Measurements from ENCODE around the gene FALEC.
"Not testable (repeated sequence)": the region's sequence is repeated elsewhere in the genome, so short reads cannot be mapped to it uniquely, and the experiment has no call there.

The FALEC gene

DNA sequence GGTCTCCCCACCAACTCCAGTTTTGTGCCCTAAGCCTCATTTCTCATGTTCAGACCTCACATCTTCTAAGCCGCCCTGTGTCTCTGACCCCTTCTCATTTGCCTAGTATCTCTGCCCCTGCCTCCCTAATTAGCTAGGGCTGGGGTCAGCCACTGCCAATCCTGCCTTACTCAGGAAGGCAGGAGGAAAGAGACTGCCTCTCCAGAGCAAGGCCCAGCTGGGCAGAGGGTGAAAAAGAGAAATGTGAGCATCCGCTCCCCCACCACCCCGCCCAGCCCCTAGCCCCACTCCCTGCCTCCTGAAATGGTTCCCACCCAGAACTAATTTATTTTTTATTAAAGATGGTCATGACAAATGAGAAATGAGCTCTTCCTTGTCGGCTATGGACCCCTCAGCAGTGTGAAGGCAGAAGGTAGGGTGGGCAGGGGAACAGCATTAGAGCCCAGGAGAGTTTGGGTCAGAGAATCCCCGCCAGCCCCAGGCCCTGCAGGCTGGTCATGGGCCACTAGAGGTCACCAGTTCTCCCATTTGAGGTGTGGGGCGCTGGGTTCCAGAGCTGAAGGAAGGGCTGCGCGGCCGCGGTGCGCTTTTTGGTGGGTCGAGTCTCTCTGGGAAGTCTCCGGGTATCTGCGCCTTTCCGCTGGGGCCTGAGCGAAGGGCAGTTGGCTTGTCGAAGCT lies 45.2 kb downstream of the FALEC start:
- DNase-seq: peak; percentile 87

DNA sequence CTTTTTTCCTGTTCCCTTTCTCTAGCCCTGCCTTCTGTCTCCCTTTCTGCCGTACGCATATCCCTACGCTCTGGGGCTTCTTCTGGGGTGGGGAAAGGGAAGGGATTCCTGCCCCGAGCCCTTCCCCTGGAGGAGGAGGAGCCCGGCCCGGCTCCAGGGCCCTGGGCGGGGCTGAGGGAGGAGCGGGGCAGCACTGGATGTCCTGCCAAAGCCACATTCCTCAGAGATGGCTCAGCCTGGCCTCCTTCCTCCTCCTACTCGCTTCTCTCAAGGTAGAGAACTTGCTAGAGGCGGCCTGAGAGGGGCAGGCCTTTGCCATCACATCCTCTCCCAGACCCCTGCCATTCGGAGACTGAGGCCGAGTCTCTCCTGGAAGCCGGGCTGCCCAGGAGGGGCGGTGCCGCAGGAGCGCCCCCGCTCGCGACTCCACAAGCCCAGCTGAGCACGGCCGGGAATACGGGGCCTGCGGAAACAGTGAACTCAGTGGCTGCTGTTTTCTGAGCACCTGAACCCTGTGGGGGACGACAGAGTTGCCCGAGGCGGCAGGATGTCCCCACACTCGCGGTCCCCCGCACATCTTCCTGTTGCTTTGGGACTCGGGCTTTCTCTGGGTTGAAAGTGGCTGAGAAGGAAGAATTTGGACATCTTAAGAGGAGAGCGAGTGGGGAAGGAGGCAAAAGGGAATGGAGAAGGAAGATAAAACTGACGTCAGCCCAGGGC lies 45.9 kb downstream of the FALEC start:
- peak; percentile 91 for DNase-seq

DNA sequence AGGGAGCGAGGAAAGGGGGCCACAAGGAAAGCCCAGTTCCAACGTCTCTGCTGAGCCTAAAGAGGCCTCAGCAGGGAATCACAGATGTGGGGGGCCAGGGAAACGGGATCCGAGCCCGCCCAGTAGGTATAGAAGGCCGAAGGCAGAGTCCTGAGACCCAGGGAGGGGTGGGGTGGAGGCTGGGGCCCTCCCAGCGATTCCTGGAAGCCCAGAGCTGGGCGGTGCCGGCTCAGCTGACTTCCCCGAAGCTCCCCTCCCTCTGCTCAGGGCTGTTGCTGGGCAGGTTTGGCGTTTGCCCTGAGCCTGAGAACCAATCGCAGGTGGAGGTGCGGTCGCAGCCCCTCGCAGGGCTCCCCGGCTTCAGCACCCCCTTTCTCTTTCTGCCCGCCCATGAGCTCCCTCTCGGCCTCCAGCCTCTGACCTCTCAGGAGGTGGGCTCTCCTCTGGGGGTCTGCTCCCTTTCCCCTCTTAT lies 46.5 kb downstream of the FALEC start:
- peak; percentile 65 for DNase-seq

DNA sequence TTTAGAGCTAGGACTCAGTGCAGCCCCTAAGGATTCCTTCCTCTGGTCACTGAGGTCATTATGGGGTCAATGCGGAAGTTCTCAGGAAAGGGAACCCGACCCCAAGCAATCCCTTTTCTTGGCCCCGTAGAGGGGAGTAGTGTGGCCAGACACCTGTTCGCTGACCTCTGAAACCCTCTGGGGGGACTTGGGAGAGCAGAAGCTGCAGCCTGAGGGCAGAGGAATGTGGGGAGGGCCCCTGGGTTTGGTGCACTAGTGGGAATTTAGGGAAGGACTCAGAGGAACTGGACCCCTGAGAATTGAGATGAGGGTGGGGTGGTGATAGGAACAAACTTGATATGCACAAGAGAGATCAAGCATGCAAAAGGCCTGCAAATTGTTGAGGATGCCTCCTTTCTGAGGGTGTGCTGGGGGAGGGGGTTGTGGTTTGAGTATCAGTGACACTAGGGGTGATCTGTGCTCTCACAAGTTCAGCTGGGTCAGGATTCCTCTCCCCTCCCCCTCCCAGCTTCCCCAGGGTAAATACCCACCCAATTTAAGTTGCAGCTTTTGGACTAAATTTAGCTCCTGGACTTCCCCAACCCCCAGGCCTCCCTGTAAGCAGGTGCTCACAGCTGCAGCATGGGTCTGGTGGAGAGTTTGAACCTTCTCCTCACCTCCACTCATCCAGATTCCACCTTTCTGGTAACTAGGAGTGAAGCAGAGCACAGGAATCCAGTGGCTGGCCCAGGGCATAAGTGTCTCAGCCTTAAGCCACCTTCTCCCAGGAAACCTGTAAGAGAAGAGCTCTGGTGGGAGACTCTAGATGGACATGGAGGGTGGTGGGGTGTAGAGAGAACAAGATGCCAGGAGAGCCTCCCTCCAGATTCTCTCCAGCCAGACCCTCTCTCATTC lies 47.1 kb downstream of the FALEC start:
- DNase-seq: no peak

DNA sequence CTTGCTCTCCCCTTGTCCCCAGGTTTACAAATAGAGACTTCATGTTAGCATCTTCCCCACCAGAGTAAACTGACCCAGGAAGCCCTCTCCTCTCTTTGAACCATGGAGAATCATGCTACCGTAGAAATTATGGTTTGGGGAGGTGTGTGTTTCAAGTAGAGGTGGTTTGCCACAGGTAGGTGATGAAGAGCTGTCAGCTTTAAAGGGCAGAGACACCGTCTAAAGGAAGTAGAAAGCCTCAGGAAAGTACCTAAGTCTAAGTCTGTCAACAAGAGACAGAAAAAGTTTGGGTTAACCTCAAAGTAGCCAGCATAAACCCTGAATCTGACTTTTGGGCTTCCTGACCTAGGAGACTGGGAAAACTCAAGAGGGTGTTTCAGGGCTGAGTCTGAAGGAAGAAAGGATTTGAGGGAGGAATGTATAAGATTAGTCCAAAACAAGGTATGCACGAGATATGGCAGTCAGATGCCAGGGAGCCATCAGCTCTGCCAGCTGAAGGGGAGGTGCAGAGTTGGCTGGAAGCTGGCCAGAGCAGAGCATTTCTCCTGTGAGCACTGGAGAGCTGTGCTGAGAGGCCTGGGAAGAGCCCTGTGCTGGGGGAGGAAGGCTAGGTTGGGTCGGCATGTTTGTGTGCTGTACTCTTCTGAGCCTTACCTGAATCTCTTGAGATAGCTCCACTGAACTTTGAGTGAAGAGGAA lies 47.9 kb downstream of the FALEC start:
- peak; percentile 47 for DNase-seq

DNA sequence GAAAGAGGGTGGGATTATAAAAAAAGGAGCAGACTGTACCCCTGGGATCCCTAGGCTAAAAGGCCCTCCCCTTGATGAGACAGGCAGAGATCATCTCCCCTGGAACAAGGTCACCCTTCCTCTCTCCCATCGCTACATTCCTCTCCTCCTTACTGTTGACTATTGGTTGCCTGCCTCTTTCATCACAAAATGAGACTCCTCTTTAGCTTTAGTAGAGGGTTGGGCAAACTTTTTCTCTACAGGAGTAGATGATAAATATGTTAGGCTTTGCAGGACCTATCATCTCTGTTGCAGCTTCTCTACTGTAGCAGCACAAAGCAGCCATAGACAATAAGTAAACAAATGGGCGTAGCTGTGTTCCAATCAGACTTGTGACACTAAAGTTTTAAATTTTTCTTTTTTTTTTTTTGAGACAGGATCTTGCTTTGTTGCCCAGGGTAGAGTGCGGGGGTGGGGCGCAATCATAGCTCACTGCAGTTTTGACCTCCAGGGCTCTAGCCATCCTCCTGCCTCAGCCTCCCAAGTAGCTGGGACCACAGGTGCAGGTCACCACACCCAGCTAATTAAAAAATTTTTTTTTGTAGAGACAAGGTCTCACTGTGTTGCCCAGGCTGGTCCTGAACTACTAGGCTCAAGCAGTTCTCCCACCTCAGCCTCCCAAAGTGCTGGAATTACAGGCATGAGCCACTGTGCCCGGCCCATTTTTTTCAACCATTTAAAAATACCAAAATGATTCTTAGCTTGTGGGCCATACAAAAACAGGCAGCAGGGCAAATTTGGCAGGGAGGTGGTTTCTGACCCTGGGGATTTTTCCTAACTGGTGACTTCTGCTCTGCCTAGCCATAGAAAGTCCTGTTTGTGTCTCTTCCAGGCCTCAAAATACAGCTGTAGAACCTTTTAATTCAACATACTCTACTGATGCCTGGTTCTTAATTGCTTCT lies 48.8 kb downstream of the FALEC start:
- DNase-seq: no peak

DNA sequence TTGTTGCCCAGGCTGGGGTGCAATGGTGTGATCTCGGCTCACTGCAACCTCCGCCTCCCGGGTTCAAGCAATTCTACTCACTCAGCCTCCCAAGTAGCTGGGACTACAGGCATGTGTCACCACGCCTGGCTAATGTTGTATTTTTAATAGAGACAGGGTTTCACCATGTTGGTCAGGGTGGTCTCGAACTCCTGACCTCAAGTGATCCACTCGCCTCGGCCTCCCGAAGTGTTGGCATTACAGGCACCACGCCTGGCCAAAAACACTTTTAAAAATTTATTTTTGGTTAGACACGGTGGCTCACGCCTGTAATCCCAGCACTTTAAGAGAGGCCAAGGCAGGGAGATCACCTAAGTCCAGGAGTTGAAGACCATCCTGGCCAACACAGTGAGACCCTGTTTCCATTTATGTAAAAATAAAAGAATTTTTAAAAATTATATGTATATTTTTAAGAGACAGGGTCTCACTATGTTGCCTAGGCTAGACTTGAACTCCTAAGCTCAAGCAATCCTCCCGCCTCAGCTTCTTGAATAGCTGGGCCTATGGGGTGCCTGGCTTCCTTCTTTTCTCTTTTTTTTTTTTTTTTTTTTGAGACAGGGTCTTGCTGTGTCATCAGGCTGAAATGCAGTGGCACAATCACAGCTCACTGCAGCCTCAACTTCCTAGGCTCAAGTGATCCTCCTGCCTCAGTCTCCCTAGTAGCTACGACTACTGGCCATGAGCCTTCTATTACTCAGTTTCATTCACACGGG lies 49.9 kb downstream of the FALEC start:
- DNase-seq: not testable (repeated sequence)

DNA sequence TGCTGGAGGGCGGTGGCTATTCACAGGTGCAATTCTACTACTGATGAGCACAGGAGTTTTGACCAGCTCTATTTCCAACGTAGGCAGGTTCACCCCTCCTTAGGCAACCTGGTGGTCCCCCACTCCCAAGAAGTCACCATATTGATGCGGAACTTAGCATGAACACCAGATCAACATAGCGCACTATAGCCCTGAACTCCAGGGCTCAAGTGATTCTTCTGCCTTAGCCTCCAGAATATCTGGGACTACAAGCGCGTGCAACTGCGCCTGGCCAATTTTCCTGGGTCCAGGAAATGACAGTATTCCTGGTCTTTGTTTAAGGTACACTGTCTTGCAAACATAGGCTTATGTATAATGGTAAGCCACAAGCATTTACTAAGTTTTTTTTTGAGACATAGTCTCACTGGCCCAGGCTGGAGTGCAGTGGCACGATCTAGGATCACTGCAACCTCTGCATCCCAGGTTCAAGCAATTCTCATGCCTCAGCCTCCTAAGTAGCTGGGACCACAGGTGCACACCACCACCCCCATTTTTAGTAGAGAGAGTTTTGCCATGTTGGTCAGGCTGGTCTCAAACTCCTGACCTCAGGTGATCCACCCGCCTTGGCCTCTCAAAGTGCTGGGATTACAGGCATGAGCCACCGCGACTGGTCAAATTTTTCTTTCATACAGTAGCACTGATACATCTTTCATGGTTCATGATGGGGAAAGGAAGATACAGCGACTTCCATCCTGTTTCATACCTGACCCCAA lies 51.2 kb downstream of the FALEC start:
- no peak for DNase-seq

DNA sequence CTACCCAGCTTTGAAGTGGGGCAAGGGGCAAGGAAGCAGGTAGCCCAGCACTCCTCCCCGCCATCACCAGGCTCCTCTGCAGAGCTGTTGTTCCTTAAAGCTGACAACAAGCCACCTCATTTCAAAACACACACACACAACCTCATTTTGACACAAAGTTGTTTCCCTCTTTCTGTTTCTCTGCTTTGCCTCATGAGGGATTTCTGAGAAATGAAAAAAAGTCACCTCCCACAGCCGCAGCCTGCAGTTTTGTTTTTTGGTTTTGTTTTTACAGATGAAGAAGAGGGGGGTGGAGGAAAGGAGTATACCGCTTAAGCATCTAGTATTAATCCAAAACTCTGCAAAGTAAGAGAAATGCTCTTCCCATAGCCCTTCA lies 51.8 kb downstream of the FALEC start:
- no peak for DNase-seq

DNA sequence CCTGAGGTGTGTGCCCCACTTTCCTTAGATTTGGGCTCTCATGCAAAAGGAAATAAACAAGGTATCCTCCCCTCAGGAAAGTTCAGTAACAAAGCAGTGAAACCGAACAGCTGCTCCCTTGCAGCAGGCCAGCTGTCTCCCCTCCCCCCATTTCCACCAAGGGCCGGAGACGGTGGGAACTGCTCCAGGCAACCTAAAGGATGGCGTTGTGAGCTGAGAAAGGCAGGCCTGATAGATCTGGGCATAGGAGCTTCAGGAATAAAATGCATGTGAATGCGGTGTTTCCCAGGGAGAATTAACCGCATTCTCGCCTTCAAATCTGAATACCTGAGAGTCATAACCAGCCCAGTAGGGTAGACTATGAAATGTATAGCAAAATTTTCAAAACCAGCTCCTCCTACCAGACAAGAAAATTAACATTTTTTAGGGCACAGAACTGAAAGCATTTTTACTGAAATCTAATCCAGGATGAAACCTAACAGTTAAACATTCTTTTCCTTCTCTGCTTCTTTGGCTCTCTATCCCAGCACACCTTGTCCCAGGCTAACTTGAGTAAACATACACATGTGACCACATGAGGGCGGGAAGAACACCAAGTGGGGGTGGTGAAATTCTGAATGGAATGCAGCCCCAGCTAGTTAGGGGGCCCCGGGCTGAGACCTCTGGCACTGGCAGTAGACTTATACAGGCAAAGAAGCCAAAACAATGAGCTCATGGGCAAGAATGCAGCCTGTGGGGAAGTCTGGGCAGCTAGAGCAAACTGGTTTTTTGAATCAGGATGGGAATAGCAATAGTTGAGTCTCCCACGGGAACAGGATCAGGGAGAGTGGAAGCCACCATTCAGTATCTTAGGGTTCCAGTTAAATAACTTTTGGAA lies 52.4 kb downstream of the FALEC start:
- DNase-seq: peak; percentile 38

DNA sequence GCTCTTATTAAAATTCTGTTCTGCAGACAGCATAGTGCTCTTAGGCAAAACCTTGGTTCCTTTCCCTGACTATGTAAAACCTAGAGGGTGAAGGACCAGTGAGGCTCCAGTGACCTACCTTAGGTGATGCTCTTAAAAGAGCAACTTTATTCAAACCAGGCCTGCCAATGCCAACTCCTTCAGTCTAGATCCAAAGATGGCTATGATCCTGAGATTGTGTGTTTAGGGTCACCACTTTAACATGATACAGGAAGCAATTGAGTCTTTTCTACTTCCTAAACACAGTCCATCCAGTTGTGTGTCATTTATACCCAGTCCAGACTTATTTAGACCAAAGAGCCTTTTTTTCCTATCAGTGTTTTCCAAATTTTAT lies 53.0 kb downstream of the FALEC start:
- DNase-seq: no peak

DNA sequence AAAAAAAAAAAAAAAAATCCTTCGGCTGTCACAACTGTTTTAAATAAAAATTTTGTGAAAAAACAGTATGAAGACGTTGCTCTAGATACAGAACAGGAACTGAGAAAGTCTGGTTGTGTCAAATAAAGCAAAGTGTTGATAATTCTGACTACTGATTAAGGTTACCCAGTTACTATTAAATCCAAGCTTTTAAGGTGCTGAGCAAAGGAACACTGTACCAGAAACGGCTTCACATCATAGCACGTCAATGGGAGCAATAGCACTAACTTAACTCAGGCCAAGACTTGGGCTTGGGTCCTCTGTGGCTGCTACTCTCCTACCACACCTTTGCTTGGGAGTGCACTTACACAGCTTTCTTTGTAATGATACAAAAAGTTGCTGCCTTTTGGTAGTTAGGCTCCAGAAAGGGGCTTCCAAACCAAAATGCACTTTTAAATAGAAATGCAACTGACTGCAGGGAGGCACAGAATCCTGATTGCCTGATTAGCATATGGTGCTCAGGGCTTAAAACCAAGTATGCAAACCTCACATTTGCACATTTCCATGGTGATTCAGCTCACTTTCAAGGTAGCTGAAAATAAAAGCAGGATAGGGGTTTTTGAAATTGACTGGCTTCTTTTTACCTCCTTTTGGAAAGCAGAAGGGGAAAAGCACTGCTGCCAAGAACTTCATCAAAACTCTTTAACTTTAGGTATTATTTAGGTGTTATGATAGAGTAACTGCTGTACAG lies 57.5 kb downstream of the FALEC start:
- DNase-seq: no peak

DNA sequence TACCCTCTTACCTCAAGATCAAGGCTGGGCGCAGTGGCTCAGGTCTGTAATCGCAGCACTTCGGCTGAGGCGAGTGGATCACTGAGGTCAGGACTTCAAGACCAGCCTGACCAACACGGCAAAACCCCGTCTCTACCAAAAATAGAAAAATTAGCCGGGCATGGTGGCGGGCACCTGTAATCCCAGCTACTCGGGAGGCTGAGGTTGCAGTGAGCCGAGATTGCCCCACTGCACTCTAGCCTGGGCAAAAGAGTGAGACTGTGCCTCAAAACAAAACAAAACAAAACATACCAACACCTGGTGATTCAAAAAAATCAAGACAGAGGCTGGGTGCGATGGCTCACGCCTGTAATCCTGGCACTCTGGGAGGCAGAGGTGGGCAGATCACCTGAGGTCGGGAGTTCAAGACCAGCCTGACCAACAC lies 58.1 kb downstream of the FALEC start:
- DNase-seq: not testable (repeated sequence)

DNA sequence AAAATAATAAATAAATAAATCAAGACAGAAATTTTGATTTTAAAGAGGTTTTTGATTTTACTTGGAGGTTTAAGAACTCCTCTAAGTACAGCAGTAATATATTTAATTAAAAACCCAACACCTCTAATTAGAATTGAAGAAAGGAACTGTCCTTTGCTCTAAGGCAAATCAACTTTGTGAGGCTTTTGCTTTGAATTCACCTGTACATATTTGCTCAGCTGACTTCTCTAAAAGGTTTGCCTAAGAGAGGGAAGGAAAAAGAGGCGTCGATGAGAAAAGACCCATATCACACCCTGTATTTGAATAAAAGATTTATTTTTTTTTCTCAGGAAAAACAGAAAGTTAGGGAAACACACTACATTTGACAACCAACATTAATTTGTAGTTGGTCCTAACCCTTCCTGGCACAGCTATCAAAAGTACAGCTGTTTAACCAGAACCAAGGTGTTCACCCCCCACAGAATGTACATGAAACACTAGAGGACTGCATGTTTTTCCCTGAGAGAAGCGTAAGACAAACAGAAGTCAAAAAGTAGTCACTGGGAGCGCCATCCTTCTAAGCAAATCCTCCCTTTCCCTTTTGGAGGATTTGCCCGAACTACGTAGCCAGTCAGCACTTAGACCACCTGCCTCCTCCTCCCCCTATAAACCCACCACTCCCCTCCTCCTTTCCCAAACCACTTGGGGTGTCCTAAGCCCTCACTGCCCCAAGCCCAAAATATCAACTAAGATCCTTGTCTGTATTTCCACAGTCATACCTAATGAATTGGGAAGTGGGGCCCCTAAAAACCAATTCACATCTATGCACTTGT lies 58.9 kb downstream of the FALEC start:
- no peak for DNase-seq

DNA sequence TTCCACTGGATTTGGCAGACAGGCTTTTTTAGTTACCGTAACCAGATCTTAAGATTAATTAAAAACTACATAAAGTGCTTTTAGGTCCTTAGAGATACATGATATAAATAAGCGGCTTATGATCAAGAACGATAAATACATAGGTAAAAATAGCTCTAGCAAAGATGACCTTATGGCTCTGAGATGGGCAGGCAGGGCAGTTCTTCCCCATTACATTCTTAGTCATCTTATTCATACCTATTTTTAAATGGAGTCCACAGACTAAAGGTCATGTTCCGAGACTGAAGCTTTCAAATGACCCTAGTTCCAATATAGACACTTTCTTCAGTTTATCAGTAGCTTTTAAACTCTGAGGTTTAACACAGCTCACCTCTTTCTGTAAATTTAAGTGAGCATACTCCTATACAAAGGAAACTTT lies 59.5 kb downstream of the FALEC start:
- DNase-seq: no peak

DNA sequence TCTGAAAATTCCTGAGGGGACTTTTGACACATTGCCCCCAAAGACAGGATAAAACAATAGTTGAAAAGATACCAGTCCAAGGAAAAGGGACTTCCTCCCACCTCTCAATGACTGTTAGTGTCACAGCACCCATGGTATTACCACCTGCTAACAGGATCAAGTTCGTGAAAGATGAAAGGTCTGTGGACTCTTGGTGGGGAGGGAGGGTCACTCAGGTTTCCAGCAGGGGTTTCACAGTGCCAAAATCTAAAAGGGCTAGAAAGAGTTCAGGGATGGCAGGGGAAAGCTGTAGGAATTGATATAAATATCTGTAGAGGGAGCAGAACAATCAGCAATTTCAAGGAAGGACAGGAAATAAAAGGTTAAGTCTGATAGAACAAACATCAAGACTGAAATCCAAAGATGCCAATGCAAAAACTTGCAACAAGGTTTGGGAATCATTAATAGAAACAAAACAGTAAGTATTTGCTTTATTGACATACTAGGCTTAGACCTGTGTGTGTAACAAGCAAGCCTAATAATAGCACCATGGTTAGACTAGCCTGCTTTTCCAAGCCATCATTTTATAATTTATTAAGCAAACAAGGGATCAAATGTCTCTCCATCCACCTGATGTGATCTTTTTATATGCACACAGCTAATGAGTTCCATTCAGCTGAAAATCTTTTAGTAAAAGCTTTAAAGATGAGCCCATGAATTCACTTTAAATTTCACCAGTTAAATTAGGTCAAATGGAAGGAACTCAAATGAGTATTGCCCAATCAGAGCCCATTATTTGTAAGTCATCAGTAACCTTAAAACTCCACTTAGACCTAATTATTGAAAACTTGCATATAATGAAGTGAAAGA lies 60.2 kb downstream of the FALEC start:
- DNase-seq: no peak

DNA sequence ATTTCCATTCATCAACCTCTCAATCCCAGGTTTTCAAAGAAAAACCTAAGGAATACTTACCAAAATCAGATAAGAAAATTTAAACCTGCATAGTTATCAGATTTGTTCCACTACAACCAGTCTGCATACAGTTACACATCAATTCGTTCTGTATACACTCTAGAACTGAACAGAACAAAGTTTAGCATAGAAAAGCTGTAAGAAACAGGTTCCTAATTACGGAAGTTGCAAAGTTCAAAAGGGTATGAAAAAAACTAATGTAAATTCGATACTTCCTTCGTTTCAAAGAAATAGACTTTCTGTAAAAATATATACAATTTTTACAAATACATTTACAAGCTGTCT lies 60.8 kb downstream of the FALEC start:
- no peak for DNase-seq
